Measurements from ENCODE around the gene EIF2S2.
A peak's percentile ranks its signal among the peaks of the same experiment; 100 is the strongest.
"Not testable (repeated sequence)": the region's sequence is repeated elsewhere in the genome, so short reads cannot be mapped to it uniquely, and the experiment has no call there.

EIF2S2 gene

GRCh38 chr20:34111702-34112599 lies at the start of gene EIF2S2:
Gene EIF2S2, minus strand, starts transcription at chr20:34112243. Its CDS starts 133 bp downstream, at chr20:34112110.
- peak; percentile 97 for DNase-seq (ENCODE audit: low spot score)

- not testable (repeated sequence) for DNase-seq (ENCODE audit: low spot score)
Observed at GRCh38 chr20:34157697-34158096, 45.7 kb upstream of the EIF2S2 start.

- DNase-seq (ENCODE audit: low spot score), result no peak
Observed at GRCh38 chr20:34155836-34156235, 43.8 kb upstream of the EIF2S2 start.

GRCh38 chr20:34153169-34153568 lies 41.1 kb upstream of the EIF2S2 start:
- DNase-seq (ENCODE audit: low spot score), result not testable (repeated sequence)

GRCh38 chr20:34152073-34152472 lies 40.0 kb upstream of the EIF2S2 start:
- not testable (repeated sequence) for DNase-seq (ENCODE audit: low spot score)

- no peak for DNase-seq (ENCODE audit: low spot score)
Observed at GRCh38 chr20:34150306-34151000, 38.4 kb upstream of the EIF2S2 start.

- no peak for DNase-seq (ENCODE audit: low spot score)
Observed at GRCh38 chr20:34145280-34145819, 33.3 kb upstream of the EIF2S2 start.

GRCh38 chr20:34143951-34144350 lies 31.9 kb upstream of the EIF2S2 start:
- no peak for DNase-seq (ENCODE audit: low spot score)

GRCh38 chr20:34142121-34142520 lies 30.1 kb upstream of the EIF2S2 start:
- DNase-seq (ENCODE audit: low spot score), result no peak

- no peak for DNase-seq (ENCODE audit: low spot score)
Observed at GRCh38 chr20:34141293-34141692, 29.2 kb upstream of the EIF2S2 start.

- DNase-seq (ENCODE audit: low spot score), result not testable (repeated sequence)
Observed at GRCh38 chr20:34135525-34136275, 23.7 kb upstream of the EIF2S2 start.

GRCh38 chr20:34133365-34133860 lies 21.4 kb upstream of the EIF2S2 start:
- DNase-seq (ENCODE audit: low spot score), result not testable (repeated sequence)

GRCh38 chr20:34132943-34133342 lies 20.9 kb upstream of the EIF2S2 start:
- DNase-seq (ENCODE audit: low spot score), result not testable (repeated sequence)

GRCh38 chr20:34132491-34132890 lies 20.4 kb upstream of the EIF2S2 start:
- not testable (repeated sequence) for DNase-seq (ENCODE audit: low spot score)

GRCh38 chr20:34131491-34131890 lies 19.4 kb upstream of the EIF2S2 start:
- no peak for DNase-seq (ENCODE audit: low spot score)

GRCh38 chr20:34129518-34130162 lies 17.6 kb upstream of the EIF2S2 start:
- DNase-seq (ENCODE audit: low spot score), result peak; percentile 89

- no peak for DNase-seq (ENCODE audit: low spot score)
Observed at GRCh38 chr20:34127792-34128191, 15.7 kb upstream of the EIF2S2 start.

- DNase-seq (ENCODE audit: low spot score), result no peak
Observed at GRCh38 chr20:34124469-34125249, 12.6 kb upstream of the EIF2S2 start.

- DNase-seq (ENCODE audit: low spot score), result no peak
Observed at GRCh38 chr20:34123309-34123708, 11.3 kb upstream of the EIF2S2 start.

- no peak for DNase-seq (ENCODE audit: low spot score)
Observed at GRCh38 chr20:34122274-34122980, 10.4 kb upstream of the EIF2S2 start.

Data from Ammon's horn (tissue), 1 donor.